HL-60 (cell line): ENCODE results near the gene CPLANE1.
A peak's percentile ranks its signal among the peaks of the same experiment; 100 is the strongest.
"Not testable (repeated sequence)": the region's sequence is repeated elsewhere in the genome, so short reads cannot be mapped to it uniquely, and the experiment has no call there.

ENCODE experiments used
- DNase-seq, 2 experiments: peaks; one replicate each; pipeline ENCODE4 v3.0.0-alpha.2; 2010 to 2020; ENCODE audit warnings: low read depth in 1 of 2, low spot score in 1 of 2
- H3K27ac ChIP-seq: fragments of 250-450 bp; sonication (Bioruptor Pico); replicated peaks from 2 replicates; pipeline ENCODE4 v1.5.1; 2020; ENCODE audit warnings: mild to moderate bottlenecking, moderate library complexity
- H3K27me3 ChIP-seq: fragments of 250-450 bp; sonication (Bioruptor Pico); 2 replicates; pipeline ENCODE4 v1.5.1; 2021; ENCODE audit warnings: mild to moderate bottlenecking, moderate library complexity; ENCODE audit not compliant: insufficient read depth, poor library complexity, severe bottlenecking
- H3K4me3 ChIP-seq: replicated peaks from 2 replicates; pipeline ENCODE4 v1.5.1; 2011; ENCODE audit warnings: mild to moderate bottlenecking, control low read depth, low read length; ENCODE audit not compliant: insufficient read depth
- GABPA ChIP-seq: IDR thresholded peaks from 2 replicates; pipeline ENCODE4 v1.6.1; 2012; ENCODE audit warnings: low read depth
- POLR2AphosphoS5 ChIP-seq: IDR thresholded peaks from 2 replicates; pipeline ENCODE4 v1.6.1; 2012; ENCODE audit warnings: low read depth
- SPI1 ChIP-seq: IDR thresholded peaks from 2 replicates; pipeline ENCODE4 v1.6.1; 2012; ENCODE audit warnings: low read depth, mild to moderate bottlenecking, borderline replicate concordance
- TF ChIP-seq, protein P1 (sequence below): IDR thresholded peaks from one replicate; pipeline ENCODE4 v1.5.1; 2011; ENCODE audit warnings: low read length, control low read depth, inconsistent platforms; ENCODE audit not compliant: insufficient read depth
- TF ChIP-seq, protein P2 (sequence below): IDR thresholded peaks from 2 replicates; pipeline ENCODE4 v1.6.1; 2012; ENCODE audit warnings: low read depth; ENCODE audit not compliant: insufficient replicate concordance

Gene CPLANE1

DNA sequence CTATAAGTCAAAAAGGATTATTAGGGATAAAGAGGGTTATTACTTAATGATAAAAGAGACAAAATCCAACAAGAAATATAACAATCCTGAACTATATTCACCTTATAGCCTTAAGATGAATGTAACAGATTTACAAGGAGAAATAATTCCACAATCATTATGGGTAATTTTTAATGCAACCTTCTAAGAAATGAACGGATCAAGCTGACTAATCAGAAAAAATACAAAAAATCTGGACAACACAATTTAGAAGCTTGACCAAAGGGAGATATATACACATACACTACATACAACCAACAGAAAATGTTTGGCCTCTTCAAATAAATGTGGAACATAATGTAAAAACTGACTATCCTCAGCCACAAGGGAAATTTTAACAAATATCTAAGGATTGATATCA lies 102.3 kb downstream of the CPLANE1 start:
- no peak for DNase-seq
- Histone ChIP-seq H3K4me3 (no peak overlapping the region), H3K27me3 (no peaks in the 10 kb centered on the region), H3K27ac (no peak overlapping the region)
- TF ChIP-seq POLR2AphosphoS5 (no peak), GABPA (no peak), SPI1 (no peak)
- TF ChIP-seq, protein P1, sequence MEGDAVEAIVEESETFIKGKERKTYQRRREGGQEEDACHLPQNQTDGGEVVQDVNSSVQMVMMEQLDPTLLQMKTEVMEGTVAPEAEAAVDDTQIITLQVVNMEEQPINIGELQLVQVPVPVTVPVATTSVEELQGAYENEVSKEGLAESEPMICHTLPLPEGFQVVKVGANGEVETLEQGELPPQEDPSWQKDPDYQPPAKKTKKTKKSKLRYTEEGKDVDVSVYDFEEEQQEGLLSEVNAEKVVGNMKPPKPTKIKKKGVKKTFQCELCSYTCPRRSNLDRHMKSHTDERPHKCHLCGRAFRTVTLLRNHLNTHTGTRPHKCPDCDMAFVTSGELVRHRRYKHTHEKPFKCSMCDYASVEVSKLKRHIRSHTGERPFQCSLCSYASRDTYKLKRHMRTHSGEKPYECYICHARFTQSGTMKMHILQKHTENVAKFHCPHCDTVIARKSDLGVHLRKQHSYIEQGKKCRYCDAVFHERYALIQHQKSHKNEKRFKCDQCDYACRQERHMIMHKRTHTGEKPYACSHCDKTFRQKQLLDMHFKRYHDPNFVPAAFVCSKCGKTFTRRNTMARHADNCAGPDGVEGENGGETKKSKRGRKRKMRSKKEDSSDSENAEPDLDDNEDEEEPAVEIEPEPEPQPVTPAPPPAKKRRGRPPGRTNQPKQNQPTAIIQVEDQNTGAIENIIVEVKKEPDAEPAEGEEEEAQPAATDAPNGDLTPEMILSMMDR, result no peak
- TF ChIP-seq, protein P2, sequence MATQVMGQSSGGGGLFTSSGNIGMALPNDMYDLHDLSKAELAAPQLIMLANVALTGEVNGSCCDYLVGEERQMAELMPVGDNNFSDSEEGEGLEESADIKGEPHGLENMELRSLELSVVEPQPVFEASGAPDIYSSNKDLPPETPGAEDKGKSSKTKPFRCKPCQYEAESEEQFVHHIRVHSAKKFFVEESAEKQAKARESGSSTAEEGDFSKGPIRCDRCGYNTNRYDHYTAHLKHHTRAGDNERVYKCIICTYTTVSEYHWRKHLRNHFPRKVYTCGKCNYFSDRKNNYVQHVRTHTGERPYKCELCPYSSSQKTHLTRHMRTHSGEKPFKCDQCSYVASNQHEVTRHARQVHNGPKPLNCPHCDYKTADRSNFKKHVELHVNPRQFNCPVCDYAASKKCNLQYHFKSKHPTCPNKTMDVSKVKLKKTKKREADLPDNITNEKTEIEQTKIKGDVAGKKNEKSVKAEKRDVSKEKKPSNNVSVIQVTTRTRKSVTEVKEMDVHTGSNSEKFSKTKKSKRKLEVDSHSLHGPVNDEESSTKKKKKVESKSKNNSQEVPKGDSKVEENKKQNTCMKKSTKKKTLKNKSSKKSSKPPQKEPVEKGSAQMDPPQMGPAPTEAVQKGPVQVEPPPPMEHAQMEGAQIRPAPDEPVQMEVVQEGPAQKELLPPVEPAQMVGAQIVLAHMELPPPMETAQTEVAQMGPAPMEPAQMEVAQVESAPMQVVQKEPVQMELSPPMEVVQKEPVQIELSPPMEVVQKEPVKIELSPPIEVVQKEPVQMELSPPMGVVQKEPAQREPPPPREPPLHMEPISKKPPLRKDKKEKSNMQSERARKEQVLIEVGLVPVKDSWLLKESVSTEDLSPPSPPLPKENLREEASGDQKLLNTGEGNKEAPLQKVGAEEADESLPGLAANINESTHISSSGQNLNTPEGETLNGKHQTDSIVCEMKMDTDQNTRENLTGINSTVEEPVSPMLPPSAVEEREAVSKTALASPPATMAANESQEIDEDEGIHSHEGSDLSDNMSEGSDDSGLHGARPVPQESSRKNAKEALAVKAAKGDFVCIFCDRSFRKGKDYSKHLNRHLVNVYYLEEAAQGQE, result no peak

DNA sequence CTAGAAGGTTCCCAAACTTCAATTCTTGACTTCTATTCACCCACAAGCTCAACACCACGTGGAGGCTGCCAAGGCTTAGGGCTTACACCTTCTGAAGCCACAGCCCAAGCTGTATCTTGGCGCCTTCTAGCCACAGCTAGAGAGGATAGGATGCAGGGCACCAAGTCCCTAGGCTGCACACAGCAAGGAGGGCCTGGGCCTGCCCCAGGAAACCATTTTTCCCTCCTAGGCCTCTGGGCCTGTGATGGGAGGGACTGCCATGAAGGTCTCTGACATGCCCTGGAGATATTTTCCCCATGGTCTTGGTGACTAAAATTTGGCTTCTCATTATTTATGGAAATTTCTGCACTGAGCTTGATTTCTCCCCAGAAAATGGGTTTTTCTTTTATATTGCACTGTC lies 112.5 kb downstream of the CPLANE1 start:
- Histone ChIP-seq H3K27ac (no peak overlapping the region), H3K27me3 (no peaks in the 10 kb centered on the region), H3K4me3 (no peak overlapping the region)
- no peak for TF ChIP-seq GABPA
- DNase-seq, result no peak

DNA sequence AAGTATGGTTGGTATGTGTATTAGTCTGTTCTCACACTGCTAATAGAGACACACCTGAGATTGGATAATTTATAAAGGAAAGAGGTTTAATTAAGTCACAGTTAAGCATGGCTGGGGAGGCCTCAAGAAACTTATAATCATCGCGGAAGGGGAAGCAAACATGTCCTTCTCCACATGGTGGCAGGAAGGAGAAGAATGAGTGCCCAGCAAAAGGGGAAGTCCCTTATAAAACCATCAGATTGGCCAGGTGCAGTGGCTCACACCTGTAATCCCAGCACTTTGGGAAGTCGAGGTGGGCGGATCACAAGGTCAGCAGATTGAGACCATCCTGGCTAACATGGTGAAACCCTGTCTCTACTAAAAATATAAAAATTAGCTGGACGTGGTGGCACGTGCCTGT lies 113.9 kb downstream of the CPLANE1 start:
- not testable (repeated sequence) for DNase-seq, H3K27me3 ChIP-seq

DNA sequence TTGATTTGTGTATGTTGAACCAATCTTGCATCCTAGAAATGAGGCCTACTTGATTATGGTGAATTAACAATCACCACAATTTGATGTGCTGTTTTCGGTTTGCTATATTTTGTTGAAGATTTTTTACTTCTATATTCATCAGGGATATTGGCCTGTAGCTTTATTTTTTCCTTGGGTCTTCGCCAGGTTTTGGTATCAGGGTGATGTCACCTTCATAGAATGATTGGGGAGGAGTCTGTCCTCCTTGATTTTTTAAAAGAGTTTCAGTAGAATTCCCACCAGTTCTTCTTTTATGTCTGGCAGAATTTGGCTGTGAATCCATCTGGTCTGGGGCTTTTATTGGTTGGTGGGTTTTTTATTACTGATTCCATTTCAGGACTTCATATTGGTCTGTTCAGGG lies 115.2 kb downstream of the CPLANE1 start:
- H3K27ac ChIP-seq, result no peak overlapping the region
- DNase-seq, result no peak
- no peaks in the 10 kb centered on the region for H3K27me3 ChIP-seq
- no peak overlapping the region for H3K4me3 ChIP-seq
- TF ChIP-seq GABPA (no peak), POLR2AphosphoS5 (no peak), SPI1 (no peak)
- TF ChIP-seq, protein P1, result no peak

More for the DNA sequence above, 113.9 kb downstream of the CPLANE1 start:
- H3K4me3 ChIP-seq, H3K27ac ChIP-seq: not testable (repeated sequence)
- peak; percentile 78 for TF ChIP-seq SPI1

DNA sequence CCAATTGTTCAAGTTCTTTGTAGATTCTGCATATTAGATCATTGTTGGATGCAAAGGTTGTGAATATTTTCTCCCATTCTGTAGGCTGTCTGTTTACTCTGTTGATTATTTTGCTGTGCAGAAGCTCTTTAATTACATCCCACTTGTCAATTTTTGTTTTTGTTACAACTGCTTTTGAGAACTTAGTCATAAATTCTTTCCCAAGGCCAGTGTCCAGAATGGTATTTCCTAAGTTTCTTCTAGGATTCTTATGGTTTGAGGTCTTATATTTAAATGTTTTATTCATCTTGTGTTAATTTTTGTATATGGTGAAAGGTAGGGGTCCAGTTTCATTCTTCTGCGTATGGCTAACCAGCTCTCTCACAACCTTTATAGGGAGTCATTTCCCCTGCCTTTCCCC lies 116.5 kb downstream of the CPLANE1 start:
- Histone ChIP-seq H3K4me3 (no peak overlapping the region), H3K27ac (no peak overlapping the region), H3K27me3 (no peaks in the 10 kb centered on the region)
- TF ChIP-seq GABPA, result no peak
- no peak for TF ChIP-seq SPI1
- TF ChIP-seq, protein P2, result no peak
- TF ChIP-seq, protein P1, result no peak
- TF ChIP-seq POLR2AphosphoS5, result no peak
- no peak for DNase-seq
